GM12878 (cell line): ENCODE results near the gene PCDHA3. TPM values are rescaled to one million over a fixed set of nuclear protein-coding genes. Genes with fewer than 3 reads are reported as not detected.
A peak's percentile ranks its signal among the peaks of the same experiment; 100 is the strongest.

Experiments used
- ATAC-seq: fragments of 200-7000 bp; cut with Tn5 transposase; 3 replicates; pipeline ENCODE4 v1.9.1; 2020; ENCODE audit warnings: mild to moderate bottlenecking, moderate library complexity
- BruUV-seq: library from RNA; stranded (reverse); fragments of 400-500 nt; replicated peaks from 2 replicates; lab custom pipeline; 2021; lab: Mats Ljungman, UMichigan
- CTCF ChIA-PET: fragments of 300-600 bp; sonication (Branson Sonifier 250); formaldehyde crosslinking; extraction: SDS; loops from one replicate; lab custom pipeline; 2021; ENCODE audit warnings: inconsistent platforms; lab: Yijun Ruan, JAX
- POLR2A ChIA-PET: fragments of 350-600 bp; formaldehyde crosslinking; extraction: SDS; loops from one replicate; lab custom pipeline; 2021; ENCODE audit warnings: inconsistent platforms; lab: Charles Lee
- RAD21 ChIA-PET: fragments of 300-600 bp; sonication (Branson Sonifier 250); formaldehyde crosslinking; loops from one replicate; lab custom pipeline; 2023; ENCODE audit warnings: antibody characterized with exemption; ENCODE audit not compliant: unreplicated experiment; lab: Charles Lee
- SMC1A ChIA-PET: fragments of 300-600 bp; sonication (Branson Sonifier 250); formaldehyde crosslinking; loops from one replicate; lab custom pipeline; 2023; ENCODE audit not compliant: unreplicated experiment, uncharacterized antibody; lab: Charles Lee
- DNase-seq: peaks from one replicate; pipeline ENCODE4 v3.0.0-alpha.2; 2011; ENCODE audit warnings: low read depth, low spot score
- FAIRE-seq: peaks from 3 replicates; lab custom pipeline; 2011; peaks lifted over from hg19 to GRCh38; lab: Jason Lieb, UNC
- H2AFZ ChIP-seq: 2 replicates; pipeline ENCODE4 v1.6.0; 2011; ENCODE audit warnings: low read depth, low read length, control low read depth; ENCODE audit not compliant: control insufficient read depth
- H3K27ac ChIP-seq: 2 replicates; pipeline ENCODE4 v1.5.1; 2011; ENCODE audit warnings: control low read depth; ENCODE audit not compliant: control insufficient read depth, insufficient read depth
- H3K27me3 ChIP-seq, 2 experiments: replicated peaks in 1 of 2; 2 replicates each; pipeline versions ENCODE4 v1.6.0 to v1.6.1; 2011; ENCODE audit warnings: low read length in 1 of 2; ENCODE audit not compliant: control insufficient read depth in 2 of 2, insufficient read depth in 2 of 2
- H3K36me3 ChIP-seq, 2 experiments: 2 replicates each; pipeline ENCODE4 v1.5.1; 2011; ENCODE audit warnings: low read length in 1 of 2; ENCODE audit not compliant: control insufficient read depth in 2 of 2, insufficient read depth in 2 of 2
- H3K4me1 ChIP-seq: 2 replicates; pipeline ENCODE4 v1.6.1; 2011; ENCODE audit warnings: mild to moderate bottlenecking, low read length, moderate library complexity, mixed read lengths; ENCODE audit not compliant: control insufficient read depth, insufficient read depth
- H3K4me2 ChIP-seq: 2 replicates; pipeline ENCODE4 v1.6.0; 2011; ENCODE audit warnings: control low read depth; ENCODE audit not compliant: control insufficient read depth, insufficient read depth
- H3K4me3 ChIP-seq: fragments of 200-600 bp; sonication (generic); 2 replicates; pipeline ENCODE4 v1.5.1; 2016
- H3K79me2 ChIP-seq: 2 replicates; pipeline ENCODE4 v1.6.0; 2011; ENCODE audit warnings: low read length; ENCODE audit not compliant: control insufficient read depth, insufficient read depth
- H3K9ac ChIP-seq: 2 replicates; pipeline ENCODE4 v1.8.0; 2011; ENCODE audit warnings: low read length, control low read depth, mixed read lengths; ENCODE audit not compliant: control insufficient read depth, insufficient read depth
- H3K9me3 ChIP-seq: replicated peaks from 3 replicates; pipeline ENCODE4 v1.5.1; 2011; ENCODE audit warnings: mild to moderate bottlenecking, low read length; ENCODE audit not compliant: control insufficient read depth, insufficient read depth
- H4K20me1 ChIP-seq: 2 replicates; pipeline ENCODE4 v1.6.0; 2011; ENCODE audit not compliant: control insufficient read depth, insufficient read depth
- ATF7 ChIP-seq: fragments of 450-650 bp; IDR thresholded peaks from 2 replicates; pipeline ENCODE4 v1.6.1; 2016; ENCODE audit warnings: low read depth, mild to moderate bottlenecking
- WGBS: methylation state at CpG from one replicate; pipeline ENCODE4 v1.1.6; 2016; ENCODE audit warnings: low lambda C conversion rate; ENCODE audit not compliant: insufficient replicate concordance, insufficient coverage; ENCODE audit errors: missing lambda C conversion rate; 5-methylcytosine and 5-hydroxymethylcytosine counted together
- in situ Hi-C: fragments of 300-500 bp; cut with MboI; formaldehyde crosslinking; loops from 9 replicates; pipeline ENCODE4 v1.14.3; 2018; ENCODE audit warnings: mixed read lengths
- intact Hi-C: fragments of 100-400 bp; cut with micrococcal nuclease; formaldehyde crosslinking; loops from one replicate; pipeline ENCODE4 v1.14.2; 2022; ENCODE audit not compliant: unreplicated experiment
- polyA plus RNA-seq, 11 experiments: library from polyadenylated mRNA; depleted of rRNA in 4 of 11; unstranded in 6 of 11; stranded (reverse) in 5 of 11; fragments of >200 nt; fragmentation: Nextera tagmentation in 4 of 11; fragmentation: Illumina TruSeq in 1 of 11; extraction: Ambion mirVana in 4 of 11; extraction: Trizol in 1 of 11; gene quantifications; 1 replicate in 1 of 11; 2 replicates in 10 of 11; pipeline versions ENCODE4 v1.2.1 to v1.2.3, GENCODE V29; 2011 to 2016; ENCODE audit warnings: inconsistent platforms in 2 of 11, missing spikeins in 2 of 11, low read depth in 1 of 11
- total RNA-seq, 4 experiments: library from RNA; depleted of rRNA in 3 of 4; stranded (reverse); fragments of >200 nt in 3 of 4; fragmentation: Illumina TruSeq in 1 of 4; extraction: Trizol in 1 of 4; gene quantifications; 2 replicates each; pipeline versions ENCODE4 v1.2.1 to v1.2.3, GENCODE V29; 2013 to 2021
- TF ChIP-seq, protein P1 (sequence below), 3 experiments: IDR thresholded peaks in 2 of 3; conservative IDR thresholded peaks in 1 of 3; 2 replicates each; pipeline ENCODE4 v1.5.1; 2011; ENCODE audit warnings: low read depth in 3 of 3, low read length in 3 of 3, mild to moderate bottlenecking in 3 of 3, control low read depth in 2 of 3, moderate library complexity in 2 of 3, inconsistent platforms in 1 of 3, mixed read lengths in 1 of 3; ENCODE audit not compliant: control insufficient read depth in 2 of 3, insufficient read depth in 1 of 3; ENCODE audit errors: extremely low read depth in 1 of 3

PCDHA3 gene
- total and polyA plus RNA-seq, 10 of the 15 experiments (the other 5 are each of a cell fraction or from before 2014, with no cell fraction given): 0.01 to 0.04 TPM; not detected in 8

DNA sequence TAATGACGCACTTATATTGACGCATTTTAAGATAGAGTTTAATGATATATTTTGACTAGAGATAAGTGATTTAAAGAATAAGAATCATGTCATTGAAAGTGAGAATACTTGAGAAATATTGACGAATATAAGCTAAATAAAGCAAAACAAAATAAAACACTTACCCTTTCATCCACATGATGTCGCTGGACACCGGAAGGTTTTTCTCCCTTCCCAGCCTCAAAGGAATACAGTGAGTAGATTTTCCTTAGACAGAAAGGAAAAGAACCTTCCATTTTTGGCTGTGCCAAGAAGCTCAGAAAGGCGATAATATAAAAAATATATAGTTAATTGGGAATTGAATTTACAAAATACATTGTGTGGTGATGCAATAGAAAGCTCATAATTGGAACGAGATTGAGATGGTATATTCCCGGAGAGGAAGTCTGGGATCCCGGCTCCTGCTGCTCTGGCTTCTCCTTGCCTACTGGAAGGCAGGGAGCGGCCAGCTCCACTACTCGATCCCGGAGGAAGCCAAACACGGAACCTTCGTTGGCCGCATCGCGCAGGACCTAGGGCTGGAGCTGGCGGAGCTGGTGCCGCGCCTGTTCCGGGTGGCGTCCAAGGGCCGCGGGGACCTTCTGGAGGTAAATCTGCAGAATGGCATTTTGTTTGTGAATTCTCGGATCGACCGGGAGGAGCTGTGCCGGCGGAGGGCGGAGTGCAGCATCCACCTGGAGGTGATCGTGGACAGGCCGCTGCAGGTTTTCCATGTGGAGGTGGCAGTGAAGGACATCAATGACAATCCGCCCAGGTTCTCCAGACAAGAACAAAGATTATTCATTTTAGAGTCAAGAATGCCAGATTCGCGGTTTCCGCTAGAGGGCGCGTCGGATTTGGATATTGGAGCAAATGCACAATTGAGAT, 20.8 kb downstream of the PCDHA3 start, which contains the start of gene PCDHA5:
PCDHA5 (plus strand) TSS at position 239 of the 906 bp plus-strand sequence.
- intact Hi-C loops: no loop called here
- H3K36me3 ChIP-seq: no peaks in the 10 kb centered on the region
- CTCF ChIA-PET: interaction anchor here (0.7 to 2.0 kb wide), 5 partner anchors 9 to 24 kb away, joined by 3 to 5 read pairs (median 3); no protein-coding TSS in a partner anchor

More for the DNA sequence above, 20.8 kb downstream of the PCDHA3 start, which contains the start of gene PCDHA5:
- H3K79me2 ChIP-seq: no peaks in the 10 kb centered on the region
- no peak within 1 kb of the TSS for H2AFZ ChIP-seq
- BruUV-seq: no TSS peak
- H3K4me3 ChIP-seq: no peak within 1 kb of the TSS
- H3K9me3 ChIP-seq: no peaks in the 10 kb centered on the region; the same call in 2 of the 3 replicates
- no peaks in the 10 kb centered on the region for H3K27me3 ChIP-seq
- no peak for ATAC-seq
- no peak for TF ChIP-seq ATF7
- TF ChIP-seq, protein P1, sequence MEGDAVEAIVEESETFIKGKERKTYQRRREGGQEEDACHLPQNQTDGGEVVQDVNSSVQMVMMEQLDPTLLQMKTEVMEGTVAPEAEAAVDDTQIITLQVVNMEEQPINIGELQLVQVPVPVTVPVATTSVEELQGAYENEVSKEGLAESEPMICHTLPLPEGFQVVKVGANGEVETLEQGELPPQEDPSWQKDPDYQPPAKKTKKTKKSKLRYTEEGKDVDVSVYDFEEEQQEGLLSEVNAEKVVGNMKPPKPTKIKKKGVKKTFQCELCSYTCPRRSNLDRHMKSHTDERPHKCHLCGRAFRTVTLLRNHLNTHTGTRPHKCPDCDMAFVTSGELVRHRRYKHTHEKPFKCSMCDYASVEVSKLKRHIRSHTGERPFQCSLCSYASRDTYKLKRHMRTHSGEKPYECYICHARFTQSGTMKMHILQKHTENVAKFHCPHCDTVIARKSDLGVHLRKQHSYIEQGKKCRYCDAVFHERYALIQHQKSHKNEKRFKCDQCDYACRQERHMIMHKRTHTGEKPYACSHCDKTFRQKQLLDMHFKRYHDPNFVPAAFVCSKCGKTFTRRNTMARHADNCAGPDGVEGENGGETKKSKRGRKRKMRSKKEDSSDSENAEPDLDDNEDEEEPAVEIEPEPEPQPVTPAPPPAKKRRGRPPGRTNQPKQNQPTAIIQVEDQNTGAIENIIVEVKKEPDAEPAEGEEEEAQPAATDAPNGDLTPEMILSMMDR (IDR thresholded peaks at IDR 0.05 in 2 of 3, conservative IDR thresholded peaks at IDR 0.05 in 1 of 3; ENCODE audit: control insufficient read depth in 2 of 3, extremely low read depth in 1 of 3, insufficient read depth in 1 of 3, low read depth in 3 of 3, low read length in 3 of 3): peak in 2 of 3 experiments; percentile 31 to 39; a peak in 4 of 6 replicates
- TF ChIP-seq, all 136 proteins: peak for 1
- no peaks in the 10 kb centered on the region for H4K20me1 ChIP-seq
- H3K4me1 ChIP-seq: no peaks in the 10 kb centered on the region
- WGBS: 59% methylated on average over 37 of the region's 39 CpGs
- H3K27ac ChIP-seq: no peak within 1 kb of the TSS
- in situ Hi-C loops: loop anchor here (25.0 kb wide), 1 partner anchor 741 kb away; no protein-coding TSS in a partner anchor
- SMC1A ChIA-PET: interaction anchor here (0.8 kb wide), 1 partner anchor 12 kb away, joined by 3 read pairs; no protein-coding TSS in a partner anchor
- RAD21 ChIA-PET: no interaction called here
- FAIRE-seq (no peak), DNase-seq (no peak)
- H3K9ac ChIP-seq: no peak within 1 kb of the TSS
- no peak within 1 kb of the TSS for H3K4me2 ChIP-seq
- POLR2A ChIA-PET: no interaction called here
